ENCODE measurements around the gene SLC45A1. TPM values are rescaled to one million over a fixed set of nuclear protein-coding genes. Genes with fewer than 3 reads are reported as not detected.

The SLC45A1 gene
- total RNA-seq, 1 experiment from 2014 or later, result not detected

DNA sequence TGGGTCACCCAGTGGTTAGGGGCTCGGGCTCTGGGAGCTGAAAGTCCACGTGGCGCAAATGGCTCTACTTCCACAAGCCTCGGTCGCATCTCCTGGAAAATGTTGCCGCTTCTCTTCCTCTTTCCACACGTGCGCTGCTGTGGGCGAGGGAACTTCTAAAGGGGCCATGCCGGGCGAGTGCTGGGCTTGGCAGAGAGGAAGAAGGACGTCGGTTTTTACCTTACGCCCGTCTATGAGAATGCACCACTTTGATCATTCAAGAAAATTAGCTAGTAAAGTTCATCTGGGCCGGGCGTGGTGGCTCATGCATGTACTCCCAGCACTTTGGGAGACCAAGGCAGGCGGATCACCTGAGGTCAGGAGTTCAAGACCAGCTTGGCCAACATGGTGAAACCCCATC is 10.4 kb downstream of the SLC45A1 start:
- Histone ChIP-seq H3K27ac (ENCODE audit: low read length) (no peak overlapping the region), H3K27me3 (ENCODE audit: low read length) (no peaks in the 10 kb centered on the region), H3K36me3 (ENCODE audit: insufficient read depth, low read length) (no peaks in the 10 kb centered on the region), H2AFZ (ENCODE audit: low read length) (no peak overlapping the region), H3K9me3 (ENCODE audit: low read length) (no peaks in the 10 kb centered on the region), H3K4me2 (ENCODE audit: low read depth, low read length, poor library complexity, severe bottlenecking) (no peak overlapping the region), H3K9me2 (replicated peaks; ENCODE audit: insufficient read depth, low read length) (no peaks in the 10 kb centered on the region), H3K4me3 (ENCODE audit: low read length) (no peak overlapping the region), H4K20me1 (ENCODE audit: insufficient read depth, low read depth, low read length) (no peaks in the 10 kb centered on the region), H3K9ac (ENCODE audit: low read length) (no peak overlapping the region), H3K79me2 (ENCODE audit: low read length) (no peaks in the 10 kb centered on the region), H3K4me1 (ENCODE audit: low read length) (no peaks in the 10 kb centered on the region)
- no peak for DNase-seq

DNA sequence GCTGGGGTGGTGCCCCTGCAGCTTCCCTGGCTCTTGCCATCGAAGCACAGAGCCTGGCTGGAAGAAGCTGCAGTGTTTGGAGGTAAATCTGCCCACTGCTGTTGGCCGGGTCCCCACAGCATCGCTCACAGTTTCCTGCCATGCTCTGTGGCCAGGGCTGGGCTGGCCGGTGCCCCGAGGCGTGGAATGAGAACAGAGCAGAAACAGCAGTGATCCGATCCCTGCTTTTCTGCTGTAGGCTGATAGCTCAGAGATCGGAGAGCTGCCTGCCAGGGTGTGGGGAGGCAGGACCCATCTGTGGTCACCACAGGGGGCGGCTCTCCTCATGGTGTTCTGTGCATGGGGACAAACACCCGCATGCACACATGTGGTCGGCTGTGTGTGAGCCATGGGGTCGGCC is 11.5 kb downstream of the SLC45A1 start:
- no peak for DNase-seq
- H3K79me2 ChIP-seq (ENCODE audit: low read length), result no peaks in the 10 kb centered on the region
- no peaks in the 10 kb centered on the region for H3K9me2 ChIP-seq (replicated peaks; ENCODE audit: insufficient read depth, low read length)
- H2AFZ ChIP-seq (ENCODE audit: low read length), result no peak overlapping the region
- H3K27me3 ChIP-seq (ENCODE audit: low read length), result no peaks in the 10 kb centered on the region
- H3K4me2 ChIP-seq (ENCODE audit: low read depth, low read length, poor library complexity, severe bottlenecking), result no peak overlapping the region
- H3K9ac ChIP-seq (ENCODE audit: low read length), result no peak overlapping the region
- H3K9me3 ChIP-seq (ENCODE audit: low read length), result no peaks in the 10 kb centered on the region
- no peak overlapping the region for H3K27ac ChIP-seq (ENCODE audit: low read length)
- H3K4me1 ChIP-seq (ENCODE audit: low read length), result no peaks in the 10 kb centered on the region
- no peak overlapping the region for H3K4me3 ChIP-seq (ENCODE audit: low read length)
- no peaks in the 10 kb centered on the region for H4K20me1 ChIP-seq (ENCODE audit: insufficient read depth, low read depth, low read length)
- no peaks in the 10 kb centered on the region for H3K36me3 ChIP-seq (ENCODE audit: insufficient read depth, low read length)

DNA sequence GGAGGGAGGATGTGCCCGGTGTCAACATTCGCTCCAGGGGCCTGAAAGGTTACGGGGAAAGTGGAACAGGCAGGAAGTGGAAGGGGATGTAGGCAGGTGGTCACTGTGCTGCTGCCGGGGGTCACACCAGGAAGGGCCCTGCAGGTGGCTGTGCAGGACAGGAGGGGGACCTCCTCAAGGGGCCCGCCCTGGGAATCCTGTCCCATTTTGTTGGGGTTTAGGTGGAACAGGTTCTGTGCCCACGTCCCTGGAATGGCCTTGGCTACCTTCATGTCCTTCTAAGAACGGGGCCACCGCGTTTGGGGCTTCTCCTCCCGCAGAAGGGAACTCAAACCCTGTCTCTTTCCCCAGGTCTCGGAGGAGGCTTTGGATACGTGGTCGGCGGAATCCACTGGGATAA is 11.9 kb downstream of the SLC45A1 start:
- H4K20me1 ChIP-seq (ENCODE audit: insufficient read depth, low read depth, low read length), result no peaks in the 10 kb centered on the region
- H3K27me3 ChIP-seq (ENCODE audit: low read length), result no peaks in the 10 kb centered on the region
- H3K79me2 ChIP-seq (ENCODE audit: low read length), result no peaks in the 10 kb centered on the region
- no peak for DNase-seq
- no peak overlapping the region for H3K9ac ChIP-seq (ENCODE audit: low read length)
- H2AFZ ChIP-seq (ENCODE audit: low read length), result no peak overlapping the region
- H3K9me2 ChIP-seq (replicated peaks; ENCODE audit: insufficient read depth, low read length), result no peaks in the 10 kb centered on the region
- H3K36me3 ChIP-seq (ENCODE audit: insufficient read depth, low read length), result no peaks in the 10 kb centered on the region
- H3K4me2 ChIP-seq (ENCODE audit: low read depth, low read length, poor library complexity, severe bottlenecking), result no peak overlapping the region
- no peaks in the 10 kb centered on the region for H3K9me3 ChIP-seq (ENCODE audit: low read length)
- H3K27ac ChIP-seq (ENCODE audit: low read length), result no peak overlapping the region
- H3K4me1 ChIP-seq (ENCODE audit: low read length), result no peaks in the 10 kb centered on the region
- no peak overlapping the region for H3K4me3 ChIP-seq (ENCODE audit: low read length)

GRCh38 chr1:8330271-8331125 is 12.6 kb downstream of the SLC45A1 start:
- Histone ChIP-seq H3K9me3 (ENCODE audit: low read length) (no peaks in the 10 kb centered on the region), H2AFZ (ENCODE audit: low read length) (no peak overlapping the region), H3K4me2 (ENCODE audit: low read depth, low read length, poor library complexity, severe bottlenecking) (no peak overlapping the region), H3K27ac (ENCODE audit: low read length) (no peak overlapping the region), H3K36me3 (ENCODE audit: insufficient read depth, low read length) (no peaks in the 10 kb centered on the region), H3K9me2 (replicated peaks; ENCODE audit: insufficient read depth, low read length) (no peaks in the 10 kb centered on the region), H4K20me1 (ENCODE audit: insufficient read depth, low read depth, low read length) (no peaks in the 10 kb centered on the region), H3K79me2 (ENCODE audit: low read length) (no peaks in the 10 kb centered on the region), H3K4me1 (ENCODE audit: low read length) (no peaks in the 10 kb centered on the region), H3K27me3 (ENCODE audit: low read length) (no peaks in the 10 kb centered on the region), H3K9ac (ENCODE audit: low read length) (no peak overlapping the region), H3K4me3 (ENCODE audit: low read length) (no peak overlapping the region)
- DNase-seq, result no peak

- H3K4me3 ChIP-seq (ENCODE audit: low read length), result no peak overlapping the region
- H3K36me3 ChIP-seq (ENCODE audit: insufficient read depth, low read length), result no peaks in the 10 kb centered on the region
- no peaks in the 10 kb centered on the region for H3K27me3 ChIP-seq (ENCODE audit: low read length)
- H3K4me1 ChIP-seq (ENCODE audit: low read length), result no peaks in the 10 kb centered on the region
- no peak overlapping the region for H3K4me2 ChIP-seq (ENCODE audit: low read depth, low read length, poor library complexity, severe bottlenecking)
- no peaks in the 10 kb centered on the region for H4K20me1 ChIP-seq (ENCODE audit: insufficient read depth, low read depth, low read length)
- no peaks in the 10 kb centered on the region for H3K9me2 ChIP-seq (replicated peaks; ENCODE audit: insufficient read depth, low read length)
- DNase-seq, result no peak
- no peaks in the 10 kb centered on the region for H3K79me2 ChIP-seq (ENCODE audit: low read length)
- no peak overlapping the region for H3K9ac ChIP-seq (ENCODE audit: low read length)
- H3K27ac ChIP-seq (ENCODE audit: low read length), result no peak overlapping the region
- no peak overlapping the region for H2AFZ ChIP-seq (ENCODE audit: low read length)
- no peaks in the 10 kb centered on the region for H3K9me3 ChIP-seq (ENCODE audit: low read length)
Observed at GRCh38 chr1:8332806-8333205, 14.9 kb downstream of the SLC45A1 start.

GRCh38 chr1:8333246-8333987 is 15.5 kb downstream of the SLC45A1 start:
- Histone ChIP-seq H3K27me3 (ENCODE audit: low read length) (no peaks in the 10 kb centered on the region), H3K4me2 (ENCODE audit: low read depth, low read length, poor library complexity, severe bottlenecking) (no peak overlapping the region), H3K4me1 (ENCODE audit: low read length) (no peaks in the 10 kb centered on the region), H3K79me2 (ENCODE audit: low read length) (no peaks in the 10 kb centered on the region), H3K9ac (ENCODE audit: low read length) (no peak overlapping the region), H3K4me3 (ENCODE audit: low read length) (no peak overlapping the region), H3K9me2 (replicated peaks; ENCODE audit: insufficient read depth, low read length) (no peaks in the 10 kb centered on the region), H2AFZ (ENCODE audit: low read length) (no peak overlapping the region), H3K36me3 (ENCODE audit: insufficient read depth, low read length) (no peaks in the 10 kb centered on the region), H4K20me1 (ENCODE audit: insufficient read depth, low read depth, low read length) (no peaks in the 10 kb centered on the region), H3K9me3 (ENCODE audit: low read length) (no peaks in the 10 kb centered on the region), H3K27ac (ENCODE audit: low read length) (no peak overlapping the region)
- DNase-seq, result no peak

GRCh38 chr1:8334106-8334851 is 16.4 kb downstream of the SLC45A1 start:
- DNase-seq, result no peak
- no peaks in the 10 kb centered on the region for H3K4me1 ChIP-seq (ENCODE audit: low read length)
- H3K9ac ChIP-seq (ENCODE audit: low read length), result no peak overlapping the region
- no peaks in the 10 kb centered on the region for H3K27me3 ChIP-seq (ENCODE audit: low read length)
- no peak overlapping the region for H2AFZ ChIP-seq (ENCODE audit: low read length)
- H4K20me1 ChIP-seq (ENCODE audit: insufficient read depth, low read depth, low read length), result no peaks in the 10 kb centered on the region
- no peaks in the 10 kb centered on the region for H3K9me3 ChIP-seq (ENCODE audit: low read length)
- H3K4me2 ChIP-seq (ENCODE audit: low read depth, low read length, poor library complexity, severe bottlenecking), result no peak overlapping the region
- no peaks in the 10 kb centered on the region for H3K36me3 ChIP-seq (ENCODE audit: insufficient read depth, low read length)
- no peaks in the 10 kb centered on the region for H3K79me2 ChIP-seq (ENCODE audit: low read length)
- H3K9me2 ChIP-seq (replicated peaks; ENCODE audit: insufficient read depth, low read length), result no peaks in the 10 kb centered on the region
- no peak overlapping the region for H3K27ac ChIP-seq (ENCODE audit: low read length)
- H3K4me3 ChIP-seq (ENCODE audit: low read length), result no peak overlapping the region

DNA sequence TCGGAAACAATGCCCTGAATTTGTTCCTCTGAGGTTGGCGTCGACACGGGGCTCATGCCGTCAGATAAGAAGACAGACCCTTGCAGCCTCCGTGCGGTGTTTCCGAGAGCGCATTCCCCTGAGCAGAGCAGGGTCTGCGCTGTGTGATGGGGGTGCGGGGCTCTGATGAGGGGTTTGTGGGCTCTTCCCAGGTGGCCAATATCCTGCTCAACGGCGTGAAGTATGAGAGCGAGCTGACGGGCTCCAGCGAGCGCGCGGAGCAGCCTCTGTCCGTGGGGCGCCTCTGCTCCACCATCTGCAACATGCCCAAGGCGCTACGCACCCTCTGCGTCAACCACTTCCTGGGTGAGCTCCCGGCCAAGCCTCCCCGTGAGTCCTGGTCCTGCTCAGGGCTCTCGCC is 17.3 kb downstream of the SLC45A1 start:
- H3K79me2 ChIP-seq (ENCODE audit: low read length), result no peaks in the 10 kb centered on the region
- no peak overlapping the region for H3K9ac ChIP-seq (ENCODE audit: low read length)
- no peak overlapping the region for H3K4me2 ChIP-seq (ENCODE audit: low read depth, low read length, poor library complexity, severe bottlenecking)
- no peaks in the 10 kb centered on the region for H3K4me1 ChIP-seq (ENCODE audit: low read length)
- no peaks in the 10 kb centered on the region for H3K36me3 ChIP-seq (ENCODE audit: insufficient read depth, low read length)
- H3K27ac ChIP-seq (ENCODE audit: low read length), result no peak overlapping the region
- H3K4me3 ChIP-seq (ENCODE audit: low read length), result no peak overlapping the region
- H3K9me3 ChIP-seq (ENCODE audit: low read length), result no peaks in the 10 kb centered on the region
- no peaks in the 10 kb centered on the region for H3K27me3 ChIP-seq (ENCODE audit: low read length)
- no peaks in the 10 kb centered on the region for H4K20me1 ChIP-seq (ENCODE audit: insufficient read depth, low read depth, low read length)
- H3K9me2 ChIP-seq (replicated peaks; ENCODE audit: insufficient read depth, low read length), result no peaks in the 10 kb centered on the region
- H2AFZ ChIP-seq (ENCODE audit: low read length), result no peak overlapping the region
- no peak for DNase-seq
